EH (cell line): Measurements from ENCODE around the gene C2orf42.
"Not testable (repeated sequence)": the region's sequence is repeated elsewhere in the genome, so short reads cannot be mapped to it uniquely, and the experiment has no call there.

Experiments used
- DNase-seq: peaks from one replicate; pipeline ENCODE4 v3.0.0-alpha.2; 2015; ENCODE audit warnings: low read depth

C2orf42 gene

GRCh38 chr2:70169654-70170245 is 21.1 kb downstream of the C2orf42 start:
- DNase-seq = not testable (repeated sequence)

GRCh38 chr2:70161069-70161534 is 29.7 kb downstream of the C2orf42 start:
- no peak for DNase-seq

- no peak for DNase-seq
Observed at GRCh38 chr2:70160545-70160944, 30.3 kb downstream of the C2orf42 start.

GRCh38 chr2:70149130-70149686 is 41.6 kb downstream of the C2orf42 start:
- DNase-seq = not testable (repeated sequence)

- not testable (repeated sequence) for DNase-seq
Observed at GRCh38 chr2:70148211-70148760, 42.5 kb downstream of the C2orf42 start.

GRCh38 chr2:70145851-70146739 is 44.7 kb downstream of the C2orf42 start:
- DNase-seq = no peak

- no peak for DNase-seq
Observed at GRCh38 chr2:70145144-70145490, 45.7 kb downstream of the C2orf42 start.

GRCh38 chr2:70144443-70145143 is 46.2 kb downstream of the C2orf42 start:
- no peak for DNase-seq

- peak; percentile 61 for DNase-seq
Observed at GRCh38 chr2:70143314-70144150, 47.3 kb downstream of the C2orf42 start.

GRCh38 chr2:70142590-70143313 is 48.1 kb downstream of the C2orf42 start:
- peak; percentile 99 for DNase-seq

GRCh38 chr2:70141902-70142589 is 48.8 kb downstream of the C2orf42 start:
- DNase-seq = peak; percentile 55

- peak; percentile 41 for DNase-seq
Observed at GRCh38 chr2:70141212-70141901, 49.5 kb downstream of the C2orf42 start.

- DNase-seq = no peak
Observed at GRCh38 chr2:70140791-70141211, 50.0 kb downstream of the C2orf42 start.

GRCh38 chr2:70134323-70134983 is 56.4 kb downstream of the C2orf42 start:
- DNase-seq = not testable (repeated sequence)

GRCh38 chr2:70133491-70134322 is 57.1 kb downstream of the C2orf42 start:
- DNase-seq = no peak

- no peak for DNase-seq
Observed at GRCh38 chr2:70133127-70133452, 57.7 kb downstream of the C2orf42 start.

- DNase-seq = peak; percentile 74
Observed at GRCh38 chr2:70132244-70133126, 58.3 kb downstream of the C2orf42 start.
